AG04450 (cell line): Measurements from ENCODE around the gene CR1L. TPM values are rescaled to one million over a fixed set of nuclear protein-coding genes. Genes with fewer than 3 reads are reported as not detected.
A peak's percentile ranks its signal among the peaks of the same experiment; 100 is the strongest.

ENCODE experiments used
- CTCF ChIA-PET: fragments of 300-600, 350-600 bp; formaldehyde crosslinking; extraction: SDS; loops from one replicate; lab custom pipeline; 2022; ENCODE audit warnings: antibody characterized with exemption, inconsistent platforms; lab: Charles Lee
- POLR2A ChIA-PET: fragments of 350-600 bp; formaldehyde crosslinking; extraction: SDS; loops from one replicate; lab custom pipeline; 2021; ENCODE audit warnings: antibody characterized with exemption, inconsistent platforms; lab: Yijun Ruan, JAX
- DNase-seq: peaks from one replicate; pipeline ENCODE4 v3.0.0-alpha.2; 2011; ENCODE audit warnings: low read depth, low spot score
- H3K27ac ChIP-seq: one replicate; pipeline ENCODE4 v1.5.1; 2012; ENCODE audit warnings: low read depth, low read length, control low read depth
- H3K27me3 ChIP-seq: one replicate; pipeline ENCODE4 v1.6.0; 2012; ENCODE audit warnings: low read length; ENCODE audit not compliant: control insufficient read depth, insufficient read depth
- H3K4me3 ChIP-seq: 2 replicates; pipeline ENCODE4 v1.5.1; 2011; ENCODE audit warnings: mild to moderate bottlenecking, low read depth, low read length, control low read depth
- H3K9me3 ChIP-seq: 2 replicates; pipeline ENCODE4 v1.5.1; 2012; ENCODE audit warnings: low read length; ENCODE audit not compliant: control insufficient read depth, insufficient read depth
- polyA plus RNA-seq: library from polyadenylated mRNA; depleted of rRNA; stranded (reverse); fragments of >200 nt; gene quantifications from 2 replicates; pipeline ENCODE4 v1.2.3, GENCODE V29; 2011
- TF ChIP-seq, protein P1 (sequence below): IDR thresholded peaks from 2 replicates; pipeline ENCODE4 v1.5.1; 2011; ENCODE audit warnings: low read depth, low read length, control low read depth, inconsistent platforms

The CR1L gene
- polyA plus RNA-seq, 1 experiment = not detected

DNA sequence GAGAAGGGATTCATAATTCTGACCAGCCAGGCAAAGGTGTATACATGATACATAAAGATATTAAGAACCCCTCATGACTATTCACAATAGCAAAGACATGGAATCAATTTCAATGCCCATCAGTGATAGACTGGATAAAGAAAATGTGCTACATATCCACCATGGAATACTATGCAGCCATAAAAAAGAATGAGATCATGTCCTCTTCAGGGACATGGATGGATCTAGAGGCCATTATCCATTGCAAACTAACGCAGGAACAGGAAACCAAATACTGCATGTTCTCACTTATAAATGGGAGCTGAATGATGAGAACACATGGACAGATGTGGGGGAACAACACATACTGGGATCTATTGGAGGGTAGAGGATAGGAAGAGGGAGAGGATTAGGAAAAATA, 21.4 kb downstream of the CR1L start:
- Histone ChIP-seq H3K27me3 (peaks cover 14% of the 10 kb centered on the region), H3K4me3 (no peak overlapping the region), H3K27ac (no peak overlapping the region), H3K9me3 (no peaks in the 10 kb centered on the region)
- no peak for DNase-seq
- CTCF ChIA-PET = interaction anchor here (0.9 to 1.5 kb wide), 2 partner anchors 12 to 46 kb away, joined by 3 to 4 read pairs; no protein-coding TSS in a partner anchor
- TF ChIP-seq, protein P1, sequence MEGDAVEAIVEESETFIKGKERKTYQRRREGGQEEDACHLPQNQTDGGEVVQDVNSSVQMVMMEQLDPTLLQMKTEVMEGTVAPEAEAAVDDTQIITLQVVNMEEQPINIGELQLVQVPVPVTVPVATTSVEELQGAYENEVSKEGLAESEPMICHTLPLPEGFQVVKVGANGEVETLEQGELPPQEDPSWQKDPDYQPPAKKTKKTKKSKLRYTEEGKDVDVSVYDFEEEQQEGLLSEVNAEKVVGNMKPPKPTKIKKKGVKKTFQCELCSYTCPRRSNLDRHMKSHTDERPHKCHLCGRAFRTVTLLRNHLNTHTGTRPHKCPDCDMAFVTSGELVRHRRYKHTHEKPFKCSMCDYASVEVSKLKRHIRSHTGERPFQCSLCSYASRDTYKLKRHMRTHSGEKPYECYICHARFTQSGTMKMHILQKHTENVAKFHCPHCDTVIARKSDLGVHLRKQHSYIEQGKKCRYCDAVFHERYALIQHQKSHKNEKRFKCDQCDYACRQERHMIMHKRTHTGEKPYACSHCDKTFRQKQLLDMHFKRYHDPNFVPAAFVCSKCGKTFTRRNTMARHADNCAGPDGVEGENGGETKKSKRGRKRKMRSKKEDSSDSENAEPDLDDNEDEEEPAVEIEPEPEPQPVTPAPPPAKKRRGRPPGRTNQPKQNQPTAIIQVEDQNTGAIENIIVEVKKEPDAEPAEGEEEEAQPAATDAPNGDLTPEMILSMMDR = no peak
- POLR2A ChIA-PET = no interaction called here

- TF ChIP-seq, protein P1 = no peak
Measured at GRCh38 chr1:207669528-207670009, 24.6 kb downstream of the CR1L start.

DNA sequence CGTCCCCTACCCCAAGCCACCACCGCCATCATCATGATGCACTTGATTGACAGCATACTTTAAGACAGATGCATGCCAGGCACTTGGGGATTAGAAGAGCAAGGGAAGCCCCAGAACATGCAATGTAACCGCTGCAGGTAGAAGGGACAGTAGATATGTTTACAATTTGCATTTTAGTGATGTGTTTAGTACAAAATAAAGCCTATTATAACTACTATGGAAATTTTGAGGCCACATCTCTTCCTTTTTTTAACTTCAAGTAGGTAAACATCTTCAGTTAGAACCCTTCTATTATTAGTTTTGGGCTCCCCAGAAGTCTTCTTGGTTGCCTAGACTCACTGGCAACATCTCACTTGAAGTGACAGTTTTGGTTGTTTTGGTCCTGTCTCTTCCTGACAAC, 25.3 kb downstream of the CR1L start:
- no peak for DNase-seq
- ChIA-PET POLR2A (no interaction called here), CTCF (no interaction called here)
- TF ChIP-seq, protein P1 = no peak
- Histone ChIP-seq H3K9me3 (no peaks in the 10 kb centered on the region), H3K4me3 (no peak overlapping the region), H3K27ac (no peak overlapping the region), H3K27me3 (peaks cover 14% of the 10 kb centered on the region)

More at GRCh38 chr1:207669528-207670009, 24.6 kb downstream of the CR1L start:
- DNase-seq = no peak
- no peak overlapping the region for H3K4me3 ChIP-seq
- H3K27ac ChIP-seq = no peak overlapping the region
- CTCF ChIA-PET = no interaction called here
- POLR2A ChIA-PET = no interaction called here
- H3K9me3 ChIP-seq = no peaks in the 10 kb centered on the region
- peaks cover 14% of the 10 kb centered on the region for H3K27me3 ChIP-seq

DNA sequence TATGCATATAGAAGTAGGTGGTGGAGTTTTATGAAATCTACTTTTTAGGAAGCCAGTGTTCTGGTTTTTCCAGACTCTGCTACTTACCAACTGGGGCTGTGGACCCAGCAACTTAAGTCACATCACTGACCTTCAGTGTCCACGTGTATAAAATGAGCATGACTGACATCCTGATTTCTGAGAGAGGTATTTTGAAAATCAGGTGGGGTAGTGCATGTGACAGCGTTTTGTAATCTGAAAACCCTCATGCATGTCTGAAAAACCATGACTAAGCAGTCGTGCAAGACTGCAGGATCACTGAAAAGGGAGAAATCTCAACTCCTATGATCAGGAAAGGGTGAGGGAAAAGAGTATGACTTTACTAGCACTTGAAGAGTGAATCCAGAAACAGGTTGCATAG, 26.1 kb downstream of the CR1L start:
- ChIA-PET POLR2A (no interaction called here), CTCF (no interaction called here)
- Histone ChIP-seq H3K9me3 (no peaks in the 10 kb centered on the region), H3K4me3 (no peak overlapping the region), H3K27me3 (peaks cover 14% of the 10 kb centered on the region), H3K27ac (no peak overlapping the region)
- TF ChIP-seq, protein P1 = no peak
- no peak for DNase-seq

- ChIA-PET POLR2A (no interaction called here), CTCF (interaction anchor here (0.6 to 2.0 kb wide), 3 partner anchors 19 to 291 kb away, joined by 3 to 9 read pairs (median 7); no protein-coding TSS in a partner anchor)
- Histone ChIP-seq H3K4me3 (no peak overlapping the region), H3K27ac (no peak overlapping the region), H3K9me3 (no peaks in the 10 kb centered on the region), H3K27me3 (peaks cover 14% of the 10 kb centered on the region)
- DNase-seq = no peak
- TF ChIP-seq, protein P1 = peak; percentile 35
Measured at GRCh38 chr1:207672522-207673130, 27.7 kb downstream of the CR1L start.
